HG03175 (cell line): ENCODE results near the gene TMEM134.

Experiments
- ATAC-seq: cut with Tn5 transposase; IDR thresholded peaks from one replicate; pipeline ENCODE4 v1.9.1; 2021; ENCODE audit warnings: mild to moderate bottlenecking, moderate library complexity; ENCODE audit not compliant: unreplicated experiment

Gene TMEM134

DNA sequence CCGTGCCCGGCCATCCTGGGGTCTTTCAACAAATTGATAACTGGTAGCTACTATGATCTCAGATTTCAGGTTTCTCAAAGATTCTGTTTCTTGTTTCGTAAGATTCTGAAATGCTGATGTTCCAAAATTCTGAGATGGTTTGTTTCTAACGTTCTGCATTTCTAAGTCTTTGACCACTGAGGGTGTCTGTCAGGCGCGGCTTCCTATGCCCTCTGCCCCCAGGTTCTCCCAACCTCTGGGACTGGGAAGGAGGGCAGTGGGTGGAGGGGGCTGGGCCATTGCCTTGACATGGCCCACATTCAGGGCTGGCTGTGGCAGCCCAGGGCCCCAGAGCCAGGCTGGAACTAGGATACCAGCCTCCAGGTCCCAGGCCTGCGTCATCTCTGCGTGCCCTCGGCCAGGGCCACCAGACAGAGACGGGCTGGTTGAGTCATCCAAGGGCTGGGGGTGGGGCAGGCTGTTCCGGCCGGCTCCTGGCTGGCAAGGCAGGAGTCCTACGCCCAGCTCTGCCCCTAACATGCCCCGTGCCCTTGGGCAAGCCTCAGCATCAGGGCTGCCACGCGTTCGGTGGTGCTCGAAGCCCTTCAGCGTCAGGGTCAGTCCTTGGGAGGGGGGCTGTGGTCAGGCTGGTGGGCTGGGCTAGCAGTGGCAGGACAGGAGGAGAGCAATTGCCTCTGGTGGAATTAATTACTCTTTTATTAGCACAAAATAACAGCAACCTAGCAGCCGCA lies 5.2 kb downstream of the TMEM134 start:
- no peak for ATAC-seq

- ATAC-seq: no peak
Measured at GRCh38 chr11:67463186-67463585, 5.9 kb downstream of the TMEM134 start.

- no peak for ATAC-seq
Measured at GRCh38 chr11:67458266-67458665, 10.8 kb downstream of the TMEM134 start.

DNA sequence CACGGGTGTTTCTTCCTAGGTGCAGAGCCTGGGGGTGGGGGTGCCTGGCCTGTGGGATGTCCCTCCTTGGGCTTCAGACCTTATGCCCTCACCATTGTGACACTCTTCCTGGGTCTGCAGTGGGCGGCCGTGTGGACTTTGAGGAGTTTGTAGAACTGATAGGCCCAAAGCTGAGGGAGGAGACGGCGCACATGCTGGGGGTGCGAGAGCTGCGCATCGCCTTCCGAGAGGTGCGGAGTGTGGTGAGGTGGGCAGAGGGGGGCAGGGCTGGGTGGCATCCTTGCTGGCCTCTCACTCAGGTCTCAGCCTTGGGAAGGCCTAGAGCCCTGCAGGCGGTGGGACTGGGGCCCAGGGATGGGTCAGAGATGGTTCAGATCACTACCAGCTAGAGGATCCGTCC lies 11.6 kb downstream of the TMEM134 start:
- ATAC-seq: no peak

DNA sequence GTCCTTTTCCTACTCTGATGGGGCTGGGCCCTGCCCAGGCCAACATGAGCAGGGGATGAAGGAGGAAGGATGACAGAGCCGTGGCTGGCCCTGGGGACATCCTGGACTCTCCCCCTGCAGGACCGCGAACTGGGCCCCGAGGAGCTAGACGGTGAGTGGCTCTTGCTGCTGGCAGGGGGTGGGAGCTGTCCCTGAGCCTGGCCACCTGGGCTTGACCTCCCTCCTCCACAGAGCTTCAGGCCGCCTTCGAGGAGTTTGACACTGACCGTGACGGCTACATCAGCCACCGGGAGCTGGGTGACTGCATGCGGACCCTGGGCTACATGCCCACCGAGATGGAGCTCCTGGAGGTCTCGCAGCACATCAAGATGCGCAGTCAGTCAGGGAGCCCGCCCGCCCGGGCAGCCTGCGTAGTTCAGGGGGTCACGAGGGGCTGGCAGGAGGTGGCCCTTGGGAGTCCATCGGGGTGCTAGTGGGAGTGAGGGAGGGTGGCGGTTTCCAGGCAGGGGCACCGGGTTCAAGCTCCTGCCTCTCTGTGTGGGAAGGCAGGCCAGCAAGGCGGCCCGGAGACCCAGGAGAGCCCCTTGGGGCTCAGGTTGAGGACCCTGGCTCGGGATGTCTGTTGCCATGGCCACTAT lies 12.9 kb downstream of the TMEM134 start:
- no peak for ATAC-seq

GRCh38 chr11:67455054-67455453 lies 14.0 kb downstream of the TMEM134 start, which contains the start of gene CABP4:
Gene CABP4 (plus strand): TSS chr11:67455354. CDS start chr11:67455424, 70 bp downstream.
- ATAC-seq: no peak

DNA sequence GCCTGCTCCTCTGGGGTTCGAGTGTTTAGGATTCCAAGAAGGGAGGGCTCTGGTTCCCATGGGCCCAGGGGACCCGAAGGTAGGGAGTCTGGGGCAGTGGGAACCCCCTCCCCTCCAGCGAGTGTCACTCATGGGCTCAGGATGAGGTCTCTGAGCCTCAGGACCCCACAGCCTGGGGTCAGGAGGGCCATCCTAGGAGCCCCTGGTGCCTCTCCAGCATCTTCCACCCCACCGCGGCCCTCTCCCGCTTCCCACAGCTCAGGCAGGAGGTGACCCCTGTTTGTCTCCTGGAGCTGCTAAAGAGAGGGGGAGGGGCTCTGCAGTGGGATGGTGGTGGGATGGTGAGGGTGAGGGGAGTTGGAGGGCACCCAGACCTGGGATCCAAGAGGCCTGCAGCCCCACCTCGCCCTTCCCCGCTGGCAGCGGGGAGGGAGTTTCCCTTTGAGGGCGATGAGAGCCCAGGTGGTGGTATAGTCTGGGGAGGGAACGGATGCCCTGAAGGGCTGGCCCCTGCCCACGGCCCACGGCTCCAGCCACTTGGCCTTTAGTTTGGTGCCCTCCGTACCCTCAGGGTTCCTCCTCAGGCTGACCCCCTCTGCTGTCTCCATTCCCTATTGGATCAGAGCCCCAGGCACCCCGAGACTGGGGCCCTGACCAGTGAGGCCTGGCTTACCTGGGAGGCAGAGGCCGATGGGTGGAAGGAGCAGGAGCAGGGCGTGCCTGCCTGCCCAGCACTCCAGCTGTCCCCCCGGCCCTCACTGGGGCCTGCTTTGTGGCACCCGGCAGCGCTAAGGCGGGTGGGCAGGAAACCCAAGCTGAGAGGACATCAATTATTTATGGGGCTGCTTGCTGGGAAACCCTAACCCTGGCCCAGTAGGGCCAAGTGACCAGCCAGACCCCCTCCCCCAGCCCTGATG lies 15.0 kb downstream of the TMEM134 start:
- no peak for ATAC-seq

DNA sequence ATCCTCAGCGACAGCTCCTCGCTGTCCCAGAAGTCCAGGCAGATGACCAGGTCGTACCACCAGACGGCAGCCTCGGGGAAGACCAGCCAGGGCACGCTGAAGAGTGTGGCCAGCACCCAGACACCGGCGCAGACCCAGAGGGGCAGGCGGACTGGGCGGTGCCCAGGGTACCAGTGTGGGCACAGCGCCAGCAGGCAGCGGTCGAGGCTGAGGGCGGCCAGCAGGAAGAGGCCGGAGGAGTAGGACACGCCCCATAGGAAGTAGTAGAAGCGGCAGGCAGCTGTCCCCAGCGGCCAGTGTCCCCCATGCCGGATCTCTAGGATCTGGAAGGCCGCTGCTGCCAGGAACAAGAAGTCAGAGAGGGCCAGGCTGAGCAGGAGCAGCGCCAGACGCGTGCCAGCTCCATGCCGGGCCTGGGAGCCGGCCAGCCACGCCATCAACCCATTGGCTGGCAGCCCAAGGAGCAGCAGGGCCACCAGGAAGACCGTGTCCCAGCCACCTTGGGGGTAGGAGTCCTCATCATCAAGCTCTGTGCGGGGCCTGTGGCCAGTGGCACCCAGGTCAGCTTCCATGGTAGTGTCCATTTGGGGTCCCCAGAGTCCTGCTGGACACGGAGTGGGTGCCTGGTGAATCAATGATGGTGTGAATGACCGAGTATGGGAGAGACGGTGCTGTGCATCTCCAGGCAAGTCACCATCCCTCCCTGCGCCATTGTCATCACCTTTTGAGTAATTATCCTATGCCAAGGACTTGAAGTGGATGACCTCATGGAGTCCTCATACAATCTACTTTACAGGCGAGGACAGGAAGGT lies 16.7 kb downstream of the TMEM134 start, which contains the start of gene GPR152:
Gene GPR152 (minus strand): TSS at position 589 of the 812 bp plus-strand sequence. CDS start 5 bp downstream, at position 584.
- ATAC-seq: no peak

GRCh38 chr11:67451658-67451976 lies 17.4 kb downstream of the TMEM134 start:
- no peak for ATAC-seq

DNA sequence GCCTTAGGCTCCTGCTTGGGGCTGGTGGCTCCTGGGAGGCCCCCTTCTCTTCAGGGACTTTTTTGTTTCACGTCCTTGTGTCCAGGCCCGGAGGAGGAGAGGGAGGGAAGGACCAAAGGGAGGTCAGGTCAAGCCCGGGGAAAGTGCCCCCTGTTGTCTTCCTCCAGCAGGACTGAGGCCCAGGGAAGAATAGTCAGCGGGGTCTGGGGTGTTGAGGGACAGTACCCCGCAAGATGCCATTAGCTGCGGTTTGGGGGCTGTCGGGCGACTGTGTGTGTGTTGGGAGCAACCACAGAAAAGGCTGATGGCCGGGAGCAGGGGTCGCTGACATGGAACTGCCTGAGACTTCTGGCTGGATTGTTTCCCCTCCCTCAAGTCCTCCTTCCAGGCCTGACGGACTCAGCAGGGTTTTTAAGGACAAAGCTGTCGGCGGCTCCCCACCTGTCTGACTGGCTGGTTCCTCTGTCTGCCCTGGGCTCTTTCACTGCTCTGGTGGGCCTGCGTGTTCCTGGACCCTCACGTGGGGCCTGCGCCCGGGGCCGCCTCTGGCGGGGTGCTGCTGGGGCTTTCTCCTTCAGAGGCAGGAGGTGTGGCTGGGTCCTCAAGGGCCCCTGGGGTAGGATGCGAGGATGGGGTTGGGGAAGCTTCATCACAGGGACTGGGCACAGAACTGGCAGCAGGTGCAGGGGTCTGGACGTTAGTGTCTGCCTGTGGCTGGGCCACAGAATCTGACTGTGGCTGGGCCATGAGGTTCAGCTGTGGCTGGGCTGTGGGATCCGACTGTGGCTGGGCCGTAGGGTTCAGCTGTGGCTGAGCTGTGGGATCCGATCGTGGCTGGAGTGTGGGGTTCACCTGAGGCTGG lies 18.0 kb downstream of the TMEM134 start:
- no peak for ATAC-seq

DNA sequence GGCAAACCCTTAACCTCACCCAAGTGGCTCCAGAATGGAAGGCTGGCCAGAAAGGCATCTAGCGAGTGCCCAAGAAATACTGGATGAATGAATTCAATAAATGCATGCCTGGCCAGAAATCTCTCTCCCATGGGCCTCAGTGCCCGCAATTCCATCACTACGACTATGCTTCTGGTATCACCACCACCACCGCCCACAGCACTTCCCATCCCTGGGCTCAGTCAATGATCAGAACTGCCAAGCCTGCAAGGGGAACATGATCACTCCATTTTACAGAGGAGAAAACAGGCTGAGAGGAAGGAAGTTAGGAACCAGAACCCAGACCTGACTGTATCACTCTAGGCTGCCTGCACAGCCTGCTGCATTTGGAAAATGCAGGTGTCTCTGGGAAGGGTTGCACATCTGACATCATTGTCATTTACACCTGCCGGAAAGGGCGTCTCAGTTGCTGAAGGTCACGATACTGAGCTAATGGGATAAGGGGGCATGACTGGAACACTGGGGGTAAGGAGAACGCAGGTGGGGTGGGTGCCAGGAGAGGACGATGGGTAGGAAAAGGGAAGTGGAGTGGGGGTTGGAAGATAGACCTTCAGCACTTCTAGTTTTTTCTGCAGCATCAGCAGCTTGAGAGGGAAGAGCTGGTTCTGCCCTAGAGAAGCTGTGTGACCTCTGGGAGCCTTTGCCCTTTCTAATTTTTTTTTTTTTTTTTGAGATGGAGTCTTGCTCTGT lies 19.8 kb downstream of the TMEM134 start:
- ATAC-seq: no peak

- no peak for ATAC-seq
Measured at GRCh38 chr11:67448220-67448609, 20.8 kb downstream of the TMEM134 start.

- no peak for ATAC-seq
Measured at GRCh38 chr11:67445515-67445914, 23.5 kb downstream of the TMEM134 start.

DNA sequence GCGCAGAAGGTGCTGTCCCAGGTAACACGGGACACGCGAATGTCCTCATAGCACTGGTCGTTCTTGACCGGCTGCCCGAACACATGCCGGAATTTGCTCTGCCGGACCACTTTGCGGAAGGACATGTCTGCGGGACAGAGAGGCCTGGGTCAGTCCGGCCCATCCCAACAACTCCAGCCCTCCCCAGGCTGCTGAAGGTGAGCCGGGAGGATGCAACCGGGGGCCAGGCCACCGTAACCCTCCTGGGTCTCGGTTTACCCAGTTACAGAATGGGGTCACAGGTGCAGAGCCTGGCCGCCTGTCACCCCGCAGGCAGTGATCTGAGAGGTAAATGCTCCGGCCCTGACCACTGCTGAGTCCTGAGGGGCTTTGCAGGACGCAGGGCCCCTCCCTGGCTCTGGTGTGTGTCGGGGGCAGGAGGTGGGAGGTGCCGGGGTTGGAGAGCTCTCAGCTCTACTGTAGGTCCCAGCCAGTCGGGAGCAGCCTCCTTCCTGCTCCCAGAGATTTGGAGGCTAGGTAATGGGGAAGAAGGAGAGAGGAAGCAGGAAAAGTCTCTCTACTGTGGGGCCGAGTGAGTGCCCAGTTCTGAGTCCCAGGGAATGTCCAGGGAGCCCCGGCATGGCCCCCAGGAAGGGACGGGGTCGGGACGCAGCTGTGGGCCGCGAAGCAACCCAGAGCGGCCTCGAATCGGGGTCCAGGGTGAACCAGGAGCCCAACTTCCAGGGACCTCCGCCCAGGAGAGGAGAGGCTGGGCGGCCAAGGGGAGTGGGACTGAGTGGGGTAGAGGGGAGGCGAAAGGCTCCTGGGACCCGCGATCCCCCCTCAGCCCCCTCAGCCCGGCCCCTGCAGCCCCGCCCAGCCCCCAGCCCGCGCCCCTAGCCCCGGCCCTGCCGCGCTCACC lies 26.3 kb downstream of the TMEM134 start:
- no peak for ATAC-seq

- no peak for ATAC-seq
Measured at GRCh38 chr11:67441731-67442351, 27.2 kb downstream of the TMEM134 start.

GRCh38 chr11:67441098-67441563 lies 27.9 kb downstream of the TMEM134 start:
- ATAC-seq: no peak
